GM11168 (cell line): Measurements from ENCODE around the gene TBC1D2B.
"Not testable (repeated sequence)": the region's sequence is repeated elsewhere in the genome, so short reads cannot be mapped to it uniquely, and the experiment has no call there.

ENCODE experiments used
- in situ Hi-C: fragments of 300-500 bp; cut with MboI; formaldehyde crosslinking; loops from one replicate; pipeline ENCODE4 v1.12.0; 2022; ENCODE audit warnings: low sequenced_read_pairs; ENCODE audit not compliant: unreplicated experiment

The TBC1D2B gene

GRCh38 chr15:77964193-77964592, 113.3 kb downstream of the TBC1D2B start:
- in situ Hi-C loops, result loop anchor here (10.0 kb wide), 1 partner anchor 271 kb away; the partner anchor contains the start of gene ACSBG1

DNA sequence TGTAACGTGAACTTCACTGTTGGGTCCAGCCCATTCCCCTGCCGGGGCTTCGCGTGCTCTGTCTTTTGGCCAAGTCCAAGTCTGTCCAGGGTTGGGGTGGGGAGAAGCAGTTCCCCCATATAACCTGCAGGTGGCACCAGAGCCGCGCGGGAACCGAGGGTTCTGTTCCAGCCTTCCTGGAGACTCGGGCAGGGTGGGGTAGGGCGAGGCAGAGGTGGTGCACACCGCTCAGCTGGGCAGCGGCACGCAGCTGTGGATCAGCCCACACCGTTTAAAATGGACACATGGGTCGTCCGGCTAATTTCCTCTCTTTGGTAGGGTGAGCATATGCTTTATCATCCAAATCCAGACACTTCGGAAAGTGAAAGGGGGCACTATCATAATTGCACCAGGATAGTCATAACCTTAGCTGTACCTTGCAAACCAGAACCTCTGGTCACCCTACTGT, 118.1 kb downstream of the TBC1D2B start:
- in situ Hi-C loops, result no loop called here

DNA sequence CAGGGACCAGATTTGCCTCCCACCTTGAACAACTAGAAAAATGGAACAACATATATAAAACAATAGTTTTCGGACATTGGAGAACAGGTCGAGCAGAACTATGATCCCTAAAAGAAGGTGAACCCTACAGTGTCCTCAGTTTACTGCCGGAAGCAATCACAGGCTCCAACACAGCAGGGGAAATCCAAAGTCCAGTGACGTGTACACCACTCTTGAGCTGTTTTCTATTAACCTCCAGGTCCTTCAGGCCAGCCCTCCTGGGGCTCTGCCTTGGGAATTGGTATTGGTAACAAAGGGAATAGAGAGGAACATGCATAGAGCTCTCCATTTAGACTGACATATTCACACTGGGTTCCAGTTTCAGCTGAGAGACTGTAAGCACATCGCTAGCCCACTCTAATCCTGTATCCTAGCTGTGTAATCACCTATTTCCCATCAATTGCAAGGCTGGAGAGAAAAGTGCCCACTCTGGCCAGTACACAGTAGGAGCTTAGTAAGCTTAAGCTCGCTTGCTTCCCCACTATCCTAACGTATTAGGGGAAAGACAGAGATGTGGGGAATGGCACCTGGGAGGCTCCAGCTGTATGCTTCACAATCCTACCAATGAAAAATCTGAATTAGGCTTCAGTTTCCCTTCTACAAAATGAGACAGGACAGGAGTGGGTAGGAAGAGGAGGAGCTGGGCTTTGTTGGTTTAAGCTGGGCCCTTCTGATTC, 118.6 kb downstream of the TBC1D2B start:
- in situ Hi-C loops, result not testable (repeated sequence)

DNA sequence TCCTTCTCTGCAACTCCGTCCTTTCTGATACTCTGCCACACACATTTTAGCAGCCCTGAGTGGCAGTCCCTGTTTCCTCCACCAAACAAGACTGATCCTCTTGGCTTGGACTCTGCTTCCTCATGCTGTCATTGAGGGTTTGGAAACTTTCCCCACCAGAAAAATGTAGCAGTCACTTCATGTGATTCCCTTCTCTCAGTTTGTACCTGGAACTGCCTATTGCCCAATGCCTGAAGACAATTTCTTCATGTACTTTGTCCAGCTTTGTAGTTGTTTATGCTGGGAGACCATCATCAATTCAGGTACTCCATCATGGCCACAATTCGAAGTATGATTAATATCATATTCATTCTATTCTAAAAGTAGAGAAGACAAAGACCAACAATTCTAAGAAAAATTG, 119.5 kb downstream of the TBC1D2B start:
- in situ Hi-C loops, result not testable (repeated sequence)

DNA sequence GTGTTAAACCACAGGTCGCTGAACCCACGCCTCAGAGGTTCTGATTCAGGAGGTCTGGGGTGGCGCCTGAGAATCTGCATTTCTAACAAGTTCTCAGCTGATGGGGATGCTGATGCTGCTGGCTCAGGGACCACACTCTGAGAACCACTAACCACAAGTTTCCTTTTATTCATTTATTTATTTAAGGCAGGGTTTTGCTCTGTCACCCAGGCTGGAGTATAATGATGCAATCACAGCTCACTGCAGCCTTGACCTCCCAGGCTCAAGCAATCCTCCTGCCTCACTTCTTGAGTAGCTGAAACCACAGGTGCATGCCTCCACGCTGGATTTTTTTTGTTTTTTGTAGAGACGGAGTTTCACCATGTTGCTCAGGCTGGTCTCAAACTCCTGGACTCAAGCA, 123.6 kb downstream of the TBC1D2B start:
- in situ Hi-C loops, result not testable (repeated sequence)

DNA sequence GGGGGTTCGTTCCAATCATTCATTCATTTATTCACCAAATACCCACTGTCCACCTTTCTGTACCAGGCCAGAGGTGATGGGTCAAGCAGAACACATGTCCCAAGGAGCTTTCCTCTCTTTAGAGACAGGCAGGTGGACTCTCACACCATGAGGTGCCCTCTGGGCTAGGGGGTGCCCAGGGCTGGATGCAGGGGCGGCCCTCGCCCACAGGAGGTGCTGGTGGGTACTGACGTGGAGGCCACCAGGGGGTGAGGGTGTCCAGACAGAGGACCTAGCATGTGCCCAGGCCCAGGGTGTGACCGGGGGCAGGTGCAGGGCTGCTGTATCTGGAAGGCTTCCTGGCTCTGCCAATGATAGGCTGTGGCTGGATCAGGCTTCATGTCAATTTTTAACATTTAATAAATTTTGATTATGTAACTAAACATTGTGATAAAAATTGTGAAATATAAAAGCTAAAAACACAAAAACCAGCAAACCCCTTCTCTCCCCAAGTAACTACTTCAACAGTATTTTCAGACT, 124.5 kb downstream of the TBC1D2B start:
- in situ Hi-C loops, result not testable (repeated sequence)

- in situ Hi-C loops, result not testable (repeated sequence)
Measured at GRCh38 chr15:77951105-77951786, 126.3 kb downstream of the TBC1D2B start.

- in situ Hi-C loops, result not testable (repeated sequence)
Measured at GRCh38 chr15:77950470-77950869, 127.0 kb downstream of the TBC1D2B start.

- in situ Hi-C loops, result loop anchor here (5.0 kb wide), 1 partner anchor 802 kb away; no protein-coding TSS in a partner anchor
Measured at GRCh38 chr15:77945566-77945965, 131.9 kb downstream of the TBC1D2B start.
